Measurements from ENCODE around the gene PDP2. TPM values are rescaled to one million over a fixed set of nuclear protein-coding genes. Genes with fewer than 3 reads are reported as not detected.

PDP2 gene, protein sequence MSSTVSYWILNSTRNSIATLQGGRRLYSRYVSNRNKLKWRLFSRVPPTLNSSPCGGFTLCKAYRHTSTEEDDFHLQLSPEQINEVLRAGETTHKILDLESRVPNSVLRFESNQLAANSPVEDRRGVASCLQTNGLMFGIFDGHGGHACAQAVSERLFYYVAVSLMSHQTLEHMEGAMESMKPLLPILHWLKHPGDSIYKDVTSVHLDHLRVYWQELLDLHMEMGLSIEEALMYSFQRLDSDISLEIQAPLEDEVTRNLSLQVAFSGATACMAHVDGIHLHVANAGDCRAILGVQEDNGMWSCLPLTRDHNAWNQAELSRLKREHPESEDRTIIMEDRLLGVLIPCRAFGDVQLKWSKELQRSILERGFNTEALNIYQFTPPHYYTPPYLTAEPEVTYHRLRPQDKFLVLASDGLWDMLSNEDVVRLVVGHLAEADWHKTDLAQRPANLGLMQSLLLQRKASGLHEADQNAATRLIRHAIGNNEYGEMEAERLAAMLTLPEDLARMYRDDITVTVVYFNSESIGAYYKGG
- total RNA-seq, result 43.3 and 52.2 TPM in 2 replicates

DNA sequence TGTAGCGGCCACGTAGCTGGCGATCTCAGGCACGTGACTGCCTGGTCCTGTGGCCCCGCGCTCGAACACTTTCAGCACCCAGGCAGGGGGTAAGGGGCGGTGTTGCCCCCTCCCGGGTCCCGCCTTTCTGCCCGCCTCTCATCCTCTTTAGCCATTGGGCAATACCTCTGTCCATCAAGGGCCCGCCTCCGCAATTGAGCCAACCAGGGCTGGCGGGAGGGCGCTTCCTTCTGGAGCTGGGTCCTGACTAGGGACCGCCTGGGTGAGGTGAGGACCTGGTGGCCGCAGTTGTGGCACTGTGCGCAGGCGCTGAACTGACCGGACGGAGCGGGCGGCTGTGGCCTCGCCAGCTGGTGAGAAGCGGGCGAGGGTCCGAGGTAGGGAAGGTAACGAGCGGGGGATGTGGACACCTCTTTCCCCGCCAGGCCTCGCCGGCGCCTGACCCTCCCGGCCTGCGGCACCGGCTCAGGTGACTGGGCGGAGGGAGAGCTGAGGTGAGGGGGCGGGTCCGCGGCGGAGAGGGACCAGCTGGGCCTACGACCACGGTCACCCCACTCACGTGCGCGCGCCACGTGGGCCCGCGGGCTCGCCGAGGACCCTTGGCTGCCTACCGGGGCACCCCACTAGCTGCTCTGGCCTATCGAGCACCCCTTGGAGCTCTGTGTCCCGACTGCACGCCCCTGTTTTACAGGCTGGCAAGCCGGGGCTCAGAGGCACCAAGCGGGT lies at the start of gene PDP2:
PDP2 (plus strand) TSS at position 228 of the 726 bp plus-strand sequence. CDS start 3,770 bp downstream, outside the sequence.
- intact Hi-C loops (cut with micrococcal nuclease), result loop anchor here (1.0 to 2.0 kb wide), 3 partner anchors 54 to 601 kb away; partner anchors contain the start of genes ATP6V0D1, CIAO2B and DYNC1LI2
- Mint-ChIP-seq H3K36me3 (ENCODE audit: low read depth) (peaks cover 10% of the 10 kb centered on the region), H3K27me3 (ENCODE audit: insufficient read depth) (no peaks in the 10 kb centered on the region), H3K4me1 (ENCODE audit: low read depth) (peaks cover 51% of the 10 kb centered on the region), H3K9me3 (peaks cover 7% of the 10 kb centered on the region), H3K4me3 (peak within 1 kb of the TSS; percentile 98), H3K27ac (peak within 1 kb of the TSS; percentile 95)
- DNase-seq (ENCODE audit: low spot score), result peak; percentile 92

DNA sequence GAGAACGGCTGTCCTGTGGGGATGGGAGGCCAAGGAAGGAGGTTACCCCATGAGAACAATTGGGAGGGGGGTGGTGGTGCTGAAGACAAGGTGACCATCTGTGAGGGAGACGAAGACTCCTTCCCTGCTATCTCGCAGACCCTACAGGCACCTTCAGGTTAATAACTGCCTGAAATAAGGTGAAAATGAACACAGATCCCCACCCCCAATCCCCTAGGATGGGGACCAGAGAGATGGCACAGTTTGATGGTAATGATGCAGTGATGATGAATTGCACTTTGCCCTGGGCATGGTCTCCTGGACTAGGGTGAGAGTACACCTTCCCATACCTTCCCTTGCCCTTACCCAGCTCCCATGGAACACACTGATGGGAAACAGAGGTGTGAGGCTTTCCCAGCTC lies 48.1 kb upstream of the PDP2 start:
- Mint-ChIP-seq H3K9me3 (no peaks in the 10 kb centered on the region), H3K27ac (no peak overlapping the region), H3K4me1 (ENCODE audit: low read depth) (peaks cover 12% of the 10 kb centered on the region), H3K36me3 (ENCODE audit: low read depth) (peaks cover 8% of the 10 kb centered on the region), H3K27me3 (ENCODE audit: insufficient read depth) (peaks cover 4% of the 10 kb centered on the region), H3K4me3 (no peak overlapping the region)
- intact Hi-C loops (cut with micrococcal nuclease), result no loop called here
- no peak for DNase-seq (ENCODE audit: low spot score)

DNA sequence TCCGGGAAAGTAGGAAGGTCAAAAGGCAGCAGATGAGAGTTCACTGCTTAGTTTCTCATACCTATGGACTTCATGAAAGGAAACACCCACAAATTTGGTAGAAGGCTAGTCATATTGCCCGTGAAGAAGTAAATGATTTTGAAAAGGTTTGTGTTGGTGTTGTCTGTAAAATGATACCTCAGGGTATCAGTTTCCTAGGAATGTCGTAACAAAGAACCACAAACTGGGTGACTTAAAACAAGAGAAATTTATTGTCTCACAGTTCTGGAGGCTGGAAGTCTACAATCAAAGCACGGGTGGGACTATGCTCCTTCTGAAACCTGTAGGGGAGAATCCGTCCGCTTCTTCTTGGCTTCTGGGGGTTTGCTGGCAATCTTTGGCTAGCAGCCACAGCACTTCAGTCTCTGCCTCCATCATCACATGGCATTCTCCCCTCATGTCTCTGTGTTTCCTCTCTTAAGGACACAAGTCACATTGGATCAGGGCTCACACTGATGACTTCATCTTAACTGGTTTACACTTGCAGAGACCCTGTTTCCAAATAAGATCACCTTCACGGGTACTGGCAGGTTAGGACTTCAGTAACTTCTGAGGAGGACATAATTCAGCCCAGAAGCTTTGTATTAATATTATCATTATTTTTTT lies 47.5 kb upstream of the PDP2 start:
- DNase-seq (ENCODE audit: low spot score), result no peak
- Mint-ChIP-seq H3K36me3 (ENCODE audit: low read depth) (peaks cover 6% of the 10 kb centered on the region), H3K27me3 (ENCODE audit: insufficient read depth) (peaks cover 7% of the 10 kb centered on the region), H3K9me3 (no peaks in the 10 kb centered on the region), H3K27ac (no peak overlapping the region), H3K4me1 (ENCODE audit: low read depth) (peaks cover 12% of the 10 kb centered on the region), H3K4me3 (no peak overlapping the region)
- intact Hi-C loops (cut with micrococcal nuclease), result no loop called here

DNA sequence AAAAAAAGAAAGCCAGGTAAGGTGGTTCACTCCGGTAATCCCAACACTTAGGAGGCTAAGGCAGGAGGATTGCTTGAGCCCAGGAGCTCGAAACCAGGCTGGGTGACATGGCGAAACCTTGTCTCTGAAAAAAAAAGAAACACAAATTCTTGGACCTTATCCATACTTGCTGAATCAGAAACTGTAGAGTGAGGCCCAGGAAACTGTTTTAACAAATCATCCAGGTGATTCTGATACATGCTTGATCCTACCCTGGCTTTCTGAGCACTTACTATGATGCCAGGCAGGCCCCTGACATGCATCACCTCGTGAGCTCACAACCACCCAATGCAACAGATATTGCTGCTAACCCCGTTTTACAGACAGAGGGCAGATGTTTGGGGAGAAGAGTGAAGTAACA lies 45.6 kb upstream of the PDP2 start:
- DNase-seq (ENCODE audit: low spot score), result no peak
- H3K27ac Mint-ChIP-seq, result no peak overlapping the region
- no peak overlapping the region for H3K4me3 Mint-ChIP-seq
- peaks cover under 1% of the 10 kb centered on the region for H3K4me1 Mint-ChIP-seq (ENCODE audit: low read depth)
- H3K36me3 Mint-ChIP-seq (ENCODE audit: low read depth), result no peaks in the 10 kb centered on the region
- no peaks in the 10 kb centered on the region for H3K9me3 Mint-ChIP-seq
- H3K27me3 Mint-ChIP-seq (ENCODE audit: insufficient read depth), result peaks cover 21% of the 10 kb centered on the region
- intact Hi-C loops (cut with micrococcal nuclease), result no loop called here

DNA sequence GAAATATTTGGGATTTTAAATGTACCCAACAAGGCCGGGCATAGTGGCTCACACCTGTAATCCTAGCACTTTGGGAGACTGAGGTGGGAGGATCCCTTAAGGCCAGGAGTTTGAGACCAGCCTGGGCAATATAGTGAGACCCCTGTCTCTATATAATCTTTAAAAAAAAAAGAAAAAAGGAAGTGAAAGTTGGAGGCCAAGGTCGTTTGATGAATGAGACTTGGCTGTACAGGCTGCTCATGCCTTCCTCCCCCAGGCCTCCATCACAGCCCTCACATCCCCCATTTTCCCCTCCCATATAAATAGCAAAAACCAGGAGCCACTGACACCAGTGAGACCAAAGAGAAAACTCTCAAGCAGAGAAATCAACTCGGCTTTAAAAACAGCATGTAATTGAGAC lies 39.4 kb upstream of the PDP2 start:
- Mint-ChIP-seq H3K9me3 (no peaks in the 10 kb centered on the region), H3K27me3 (ENCODE audit: insufficient read depth) (peaks cover 49% of the 10 kb centered on the region), H3K4me3 (no peak overlapping the region), H3K4me1 (ENCODE audit: low read depth) (no peaks in the 10 kb centered on the region), H3K27ac (no peak overlapping the region), H3K36me3 (ENCODE audit: low read depth) (no peaks in the 10 kb centered on the region)
- no peak for DNase-seq (ENCODE audit: low spot score)
- intact Hi-C loops (cut with micrococcal nuclease), result no loop called here

DNA sequence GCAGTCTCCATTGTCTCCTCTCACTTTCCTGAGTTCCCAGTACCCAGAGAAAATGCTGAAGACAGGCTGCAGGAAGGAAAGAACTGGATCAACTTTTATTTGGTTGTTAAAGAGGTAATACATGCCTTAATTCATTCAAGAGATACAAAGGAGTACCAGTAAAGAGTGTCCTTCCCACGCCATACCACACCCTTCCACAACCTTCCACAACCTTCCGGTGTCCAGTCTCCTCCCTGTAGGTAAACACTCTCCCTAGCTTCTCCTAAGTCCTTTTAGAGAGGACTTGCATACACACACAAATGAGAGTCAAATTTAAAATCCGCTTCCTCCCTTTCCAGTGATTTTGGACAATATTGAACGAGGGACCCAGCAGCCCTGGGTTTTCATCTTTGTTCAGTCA lies 38.9 kb upstream of the PDP2 start:
- Mint-ChIP-seq H3K27ac (no peak overlapping the region), H3K27me3 (ENCODE audit: insufficient read depth) (peaks cover 53% of the 10 kb centered on the region), H3K36me3 (ENCODE audit: low read depth) (no peaks in the 10 kb centered on the region), H3K4me3 (no peak overlapping the region), H3K9me3 (no peaks in the 10 kb centered on the region), H3K4me1 (ENCODE audit: low read depth) (no peaks in the 10 kb centered on the region)
- intact Hi-C loops (cut with micrococcal nuclease), result no loop called here
- no peak for DNase-seq (ENCODE audit: low spot score)

DNA sequence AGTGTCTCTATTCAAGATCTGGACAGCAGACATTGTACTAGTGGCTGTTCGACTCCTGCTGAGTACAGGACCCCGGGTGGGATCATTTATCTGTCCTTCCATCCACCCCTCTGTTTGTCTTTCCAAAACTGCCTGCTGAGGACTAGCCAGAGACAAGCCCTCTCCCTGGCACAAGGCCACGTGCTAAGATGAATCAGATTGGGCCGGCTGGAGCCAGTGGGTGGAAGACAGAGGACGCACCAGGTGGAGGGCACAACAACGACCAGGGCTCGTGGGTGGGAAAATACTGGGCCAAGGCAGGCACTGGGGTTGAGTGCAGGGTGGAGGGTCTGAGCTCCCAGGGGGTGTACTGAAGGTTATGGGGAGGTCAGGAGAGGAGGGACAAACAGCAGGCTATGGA lies 37.5 kb upstream of the PDP2 start:
- H3K4me3 Mint-ChIP-seq, result no peak overlapping the region
- no peaks in the 10 kb centered on the region for H3K36me3 Mint-ChIP-seq (ENCODE audit: low read depth)
- H3K27ac Mint-ChIP-seq, result no peak overlapping the region
- DNase-seq (ENCODE audit: low spot score), result no peak
- H3K27me3 Mint-ChIP-seq (ENCODE audit: insufficient read depth), result peaks cover 52% of the 10 kb centered on the region
- H3K9me3 Mint-ChIP-seq, result no peaks in the 10 kb centered on the region
- intact Hi-C loops (cut with micrococcal nuclease), result no loop called here
- peaks cover 6% of the 10 kb centered on the region for H3K4me1 Mint-ChIP-seq (ENCODE audit: low read depth)

DNA sequence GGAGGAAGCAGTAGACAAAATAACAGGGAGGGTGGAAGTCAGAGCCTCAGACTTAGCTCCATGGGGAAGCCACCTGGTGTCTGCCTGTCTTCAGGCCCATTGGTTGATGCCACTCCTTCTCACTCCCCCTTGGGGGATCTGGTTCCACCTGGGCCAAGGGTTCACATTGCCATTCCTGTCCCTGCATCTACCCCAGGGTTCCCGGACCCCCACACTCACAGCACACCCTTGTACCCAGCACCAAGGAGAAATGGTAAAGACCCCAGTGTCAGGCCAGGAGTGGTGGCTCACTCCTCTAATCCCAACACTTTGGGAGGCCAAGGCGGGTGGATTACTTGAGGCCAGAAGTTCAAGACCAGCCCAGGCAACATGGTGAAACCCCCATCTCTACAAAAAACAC lies 37.1 kb upstream of the PDP2 start:
- H3K27me3 Mint-ChIP-seq (ENCODE audit: insufficient read depth), result peaks cover 50% of the 10 kb centered on the region
- DNase-seq (ENCODE audit: low spot score), result no peak
- no peak overlapping the region for H3K27ac Mint-ChIP-seq
- H3K36me3 Mint-ChIP-seq (ENCODE audit: low read depth), result no peaks in the 10 kb centered on the region
- intact Hi-C loops (cut with micrococcal nuclease), result no loop called here
- peaks cover 11% of the 10 kb centered on the region for H3K4me1 Mint-ChIP-seq (ENCODE audit: low read depth)
- no peak overlapping the region for H3K4me3 Mint-ChIP-seq
- no peaks in the 10 kb centered on the region for H3K9me3 Mint-ChIP-seq

DNA sequence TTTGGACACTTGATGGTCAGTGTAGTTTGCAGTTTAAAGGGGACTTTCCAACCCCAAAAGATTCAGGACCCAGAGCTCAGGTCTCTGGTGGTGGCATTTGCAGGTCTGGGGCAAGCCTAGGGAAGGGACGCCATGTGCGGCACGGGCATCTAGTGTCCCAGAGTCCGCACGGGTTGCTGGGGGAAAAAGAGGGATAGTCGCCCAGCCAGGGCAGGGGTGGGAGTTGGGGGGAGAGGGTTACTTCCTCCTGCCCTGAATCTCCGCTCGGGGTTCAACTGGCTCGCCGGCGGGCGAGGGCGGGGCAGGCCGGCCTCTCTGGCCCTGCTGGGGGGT lies 36.3 kb upstream of the PDP2 start:
- Mint-ChIP-seq H3K27ac (peak overlapping the region; percentile 56), H3K27me3 (ENCODE audit: insufficient read depth) (peaks cover 43% of the 10 kb centered on the region), H3K4me1 (ENCODE audit: low read depth) (peaks cover 15% of the 10 kb centered on the region), H3K36me3 (ENCODE audit: low read depth) (no peaks in the 10 kb centered on the region), H3K9me3 (no peaks in the 10 kb centered on the region), H3K4me3 (peak overlapping the region; percentile 53)
- intact Hi-C loops (cut with micrococcal nuclease), result no loop called here
- DNase-seq (ENCODE audit: low spot score), result no peak

DNA sequence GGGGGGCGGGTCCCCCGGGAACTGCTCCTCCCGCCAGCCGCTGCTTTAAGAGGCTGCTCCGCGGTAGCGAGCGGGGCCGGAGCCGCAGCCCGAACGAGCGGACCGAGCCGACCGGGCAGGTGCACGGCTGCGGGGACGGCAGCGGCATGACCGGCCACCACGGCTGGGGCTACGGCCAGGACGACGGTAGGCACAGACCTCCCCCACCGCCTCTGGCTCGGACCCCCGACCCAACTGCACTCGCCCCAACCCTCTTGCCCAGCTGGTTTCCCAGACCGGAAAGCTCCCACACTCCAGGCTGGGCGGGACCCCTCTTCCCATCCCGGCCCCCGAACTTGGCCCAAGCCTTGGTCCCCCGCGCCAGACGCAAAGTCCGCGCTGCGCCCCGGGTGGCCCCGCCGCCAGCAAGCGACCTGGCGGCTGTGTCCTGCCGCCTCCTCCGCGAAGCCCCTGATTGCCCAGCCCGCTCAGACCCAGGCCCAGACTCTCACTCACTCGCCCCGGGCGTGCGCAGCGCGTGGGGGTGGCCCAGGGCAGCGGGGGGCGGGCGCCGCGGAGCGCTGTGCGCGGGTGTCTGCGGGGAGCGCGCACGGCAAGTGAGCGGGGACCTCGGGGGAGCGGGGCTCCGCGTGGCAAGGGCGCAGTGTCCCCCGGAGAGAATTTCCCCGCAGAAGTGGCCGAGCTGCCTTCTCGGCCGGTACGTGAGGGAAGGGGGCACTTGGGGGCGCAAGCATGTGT lies 35.8 kb upstream of the PDP2 start, which contains the start of gene CA7:
CA7 (plus strand) TSS at position 73 of the 738 bp plus-strand sequence; CDS start at position 147, 74 bp downstream.
- peak within 1 kb of the TSS; percentile 56 for H3K27ac Mint-ChIP-seq
- H3K9me3 Mint-ChIP-seq, result no peaks in the 10 kb centered on the region
- DNase-seq (ENCODE audit: low spot score), result no peak
- H3K4me3 Mint-ChIP-seq, result peak within 1 kb of the TSS; percentile 53
- intact Hi-C loops (cut with micrococcal nuclease), result no loop called here
- H3K27me3 Mint-ChIP-seq (ENCODE audit: insufficient read depth), result peaks cover 39% of the 10 kb centered on the region
- H3K36me3 Mint-ChIP-seq (ENCODE audit: low read depth), result no peaks in the 10 kb centered on the region
- peaks cover 15% of the 10 kb centered on the region for H3K4me1 Mint-ChIP-seq (ENCODE audit: low read depth)

DNA sequence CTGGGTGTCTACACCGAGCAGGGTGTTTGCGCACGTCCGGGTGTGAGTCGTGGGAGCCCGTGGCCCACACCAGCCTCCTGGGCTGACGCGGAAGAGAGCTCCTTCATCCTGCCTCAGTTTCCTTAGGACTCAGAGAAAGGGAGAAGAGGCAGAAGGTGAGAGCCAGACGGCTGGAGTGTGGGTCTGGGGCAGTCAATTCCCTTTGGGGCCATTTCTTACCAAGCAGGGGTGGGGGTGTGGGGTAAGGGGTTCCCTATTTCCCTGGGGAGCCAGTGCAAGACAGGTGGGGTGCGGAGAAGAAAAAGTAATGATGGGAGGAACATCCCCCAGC lies 35.3 kb upstream of the PDP2 start:
- H3K36me3 Mint-ChIP-seq (ENCODE audit: low read depth), result no peaks in the 10 kb centered on the region
- intact Hi-C loops (cut with micrococcal nuclease), result no loop called here
- H3K27ac Mint-ChIP-seq, result no peak overlapping the region
- H3K4me3 Mint-ChIP-seq, result peak overlapping the region; percentile 26
- peaks cover 35% of the 10 kb centered on the region for H3K27me3 Mint-ChIP-seq (ENCODE audit: insufficient read depth)
- peaks cover 15% of the 10 kb centered on the region for H3K4me1 Mint-ChIP-seq (ENCODE audit: low read depth)
- DNase-seq (ENCODE audit: low spot score), result no peak
- H3K9me3 Mint-ChIP-seq, result no peaks in the 10 kb centered on the region

DNA sequence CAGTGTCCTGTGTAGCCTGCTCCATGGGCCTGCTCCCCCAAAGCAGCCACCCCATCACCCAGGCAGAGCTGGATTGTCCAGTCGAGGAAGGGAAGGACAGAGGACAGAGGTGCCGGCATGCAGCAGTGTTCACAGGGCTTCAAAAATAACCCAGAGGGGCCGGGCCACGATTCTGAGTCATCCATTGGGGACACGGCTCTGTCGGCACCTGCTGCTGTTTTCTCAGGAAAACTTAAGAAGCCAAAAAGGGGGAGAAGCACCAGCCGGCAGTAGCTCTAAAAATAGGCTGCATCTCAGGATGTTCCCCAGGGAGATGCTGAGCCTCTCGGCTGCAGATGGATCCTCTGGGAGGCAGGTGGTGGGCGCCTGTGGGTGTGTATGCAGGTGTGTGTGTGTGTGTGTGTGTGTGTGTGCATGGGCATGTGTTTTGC lies 34.5 kb upstream of the PDP2 start:
- H3K4me3 Mint-ChIP-seq, result no peak overlapping the region
- intact Hi-C loops (cut with micrococcal nuclease), result no loop called here
- no peak overlapping the region for H3K27ac Mint-ChIP-seq
- DNase-seq (ENCODE audit: low spot score), result no peak
- peaks cover 34% of the 10 kb centered on the region for H3K27me3 Mint-ChIP-seq (ENCODE audit: insufficient read depth)
- H3K9me3 Mint-ChIP-seq, result no peaks in the 10 kb centered on the region
- no peaks in the 10 kb centered on the region for H3K36me3 Mint-ChIP-seq (ENCODE audit: low read depth)
- peaks cover 15% of the 10 kb centered on the region for H3K4me1 Mint-ChIP-seq (ENCODE audit: low read depth)
